HG03066 (cell line): ENCODE data around the gene PEX5.

Experiments
- ATAC-seq: cut with Tn5 transposase; IDR thresholded peaks from one replicate; pipeline ENCODE4 v1.9.1; 2021; ENCODE audit warnings: low read depth; ENCODE audit not compliant: unreplicated experiment

PEX5 gene

GRCh38 chr12:7189398-7190267 lies at the start of gene PEX5:
TSS of gene PEX5 (plus strand) at chr12:7189686. CDS start at chr12:7190378, 692 bp downstream.
- peak; percentile 95 for ATAC-seq

- no peak for ATAC-seq
Measured at GRCh38 chr12:7141351-7142005, 48.0 kb upstream of the PEX5 start.

GRCh38 chr12:7142056-7142644 lies 47.3 kb upstream of the PEX5 start:
- ATAC-seq, result no peak

- no peak for ATAC-seq
Measured at GRCh38 chr12:7142809-7143465, 46.5 kb upstream of the PEX5 start.

DNA sequence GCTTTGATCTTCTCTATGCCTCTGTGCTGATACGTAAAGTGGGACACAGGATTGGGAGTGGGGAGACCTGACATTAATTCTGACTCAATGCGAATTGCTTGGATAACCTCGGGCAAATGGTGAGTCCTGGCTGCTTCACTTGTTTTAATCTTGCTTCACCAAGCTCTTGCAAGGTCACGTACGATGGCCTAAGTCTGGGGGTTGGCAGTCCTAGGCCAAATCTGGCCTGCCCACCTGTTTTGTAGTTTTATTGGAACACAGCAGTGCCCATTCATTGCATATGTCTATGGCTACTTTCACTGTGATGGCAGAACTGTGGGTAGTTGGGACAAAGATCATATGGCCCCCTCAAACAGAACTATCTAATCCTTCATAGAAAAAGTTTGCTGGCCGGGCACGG lies 45.9 kb upstream of the PEX5 start:
- ATAC-seq, result no peak

DNA sequence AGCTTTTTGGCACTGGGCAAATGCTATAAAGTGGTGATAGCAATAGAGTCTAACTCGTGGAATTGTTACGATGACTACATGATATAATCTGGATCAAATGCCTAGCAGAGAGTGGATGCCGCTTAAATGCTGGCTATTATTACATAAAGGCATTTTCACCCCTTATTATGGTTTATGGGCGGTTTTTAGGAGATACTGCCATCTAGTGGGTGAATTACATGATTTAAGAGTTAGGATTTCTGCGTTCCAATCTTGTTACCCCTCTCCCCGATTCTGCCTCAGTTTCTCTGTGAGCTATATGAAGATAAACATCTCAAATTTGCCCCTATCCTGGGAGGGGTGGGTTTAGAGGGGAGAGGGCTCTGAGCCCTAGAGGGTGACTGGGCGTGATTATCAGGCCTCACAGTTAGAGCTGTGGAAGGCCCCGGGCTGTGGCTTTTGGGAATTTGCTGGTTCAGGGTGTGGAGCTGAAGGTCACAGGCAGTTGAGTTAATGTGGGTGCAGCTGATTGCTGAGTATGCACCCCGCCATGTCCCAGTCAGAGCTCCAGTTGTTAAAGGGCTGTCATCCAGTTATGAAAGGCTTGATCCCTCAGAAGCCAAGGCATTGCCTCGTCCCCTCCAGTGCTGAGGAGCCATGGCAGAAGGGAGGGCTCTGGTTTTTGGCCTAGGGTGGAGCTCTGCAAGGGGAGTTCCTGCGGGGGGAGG lies 44.9 kb upstream of the PEX5 start:
- no peak for ATAC-seq

GRCh38 chr12:7145671-7146070 lies 43.8 kb upstream of the PEX5 start:
- no peak for ATAC-seq

DNA sequence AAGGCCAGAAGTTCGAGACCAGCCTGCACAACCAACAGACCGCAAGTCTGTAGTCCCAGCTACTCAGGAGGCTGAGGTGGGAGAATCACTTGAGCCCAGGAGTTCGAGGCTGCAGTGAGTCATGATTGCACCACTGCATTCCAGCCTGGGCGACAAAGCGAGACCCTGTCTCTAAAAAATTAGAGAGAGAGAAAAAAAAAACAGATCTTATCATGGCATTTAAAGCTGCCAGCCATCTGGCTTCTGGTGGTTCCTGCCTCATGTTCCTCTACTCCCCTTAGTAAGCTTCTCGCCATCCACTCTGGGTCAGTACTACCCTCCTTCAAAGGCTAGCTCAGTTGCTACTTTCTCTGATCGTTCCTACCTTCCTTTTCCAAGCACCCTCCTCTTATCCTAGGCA lies 43.3 kb upstream of the PEX5 start:
- ATAC-seq, result no peak

DNA sequence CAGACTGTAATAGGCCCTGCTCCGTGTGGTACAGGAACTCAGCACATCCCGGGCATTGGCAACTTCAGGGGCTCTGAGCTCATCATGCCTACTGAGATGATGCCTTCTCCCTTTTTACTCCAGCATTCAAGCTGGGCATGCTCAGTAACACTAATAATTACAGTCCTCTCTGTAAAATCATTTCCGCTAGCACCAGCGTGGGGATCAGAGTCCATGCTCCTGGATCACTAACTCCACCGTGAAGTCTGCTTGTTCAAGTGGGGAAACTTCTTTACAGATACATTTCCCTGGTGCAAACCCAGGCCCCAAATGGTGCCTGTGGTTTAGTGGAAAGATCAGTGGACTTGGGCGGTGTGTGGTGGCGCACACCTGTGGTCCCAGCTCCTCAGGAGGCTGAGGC lies 42.6 kb upstream of the PEX5 start:
- no peak for ATAC-seq

DNA sequence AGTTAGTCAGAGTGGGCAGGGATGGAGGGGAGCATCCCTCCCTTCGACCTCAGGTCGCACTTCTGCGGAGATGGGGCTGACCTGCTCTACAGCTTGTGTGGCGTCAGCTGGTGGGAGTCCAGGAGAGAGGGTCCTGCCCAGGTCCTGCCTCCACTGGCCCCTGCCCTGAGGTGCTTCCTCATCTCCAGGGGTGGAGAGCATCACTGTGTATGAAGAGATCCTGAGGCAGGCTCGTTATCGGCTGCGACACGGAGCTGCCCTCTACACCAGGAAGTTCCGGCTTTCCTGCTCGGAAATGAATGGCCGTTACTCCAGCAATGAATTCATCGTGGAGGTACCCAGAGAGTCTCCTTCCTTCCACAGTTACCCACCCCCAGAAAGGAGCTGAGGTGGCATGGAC lies 39.1 kb upstream of the PEX5 start:
- no peak for ATAC-seq

DNA sequence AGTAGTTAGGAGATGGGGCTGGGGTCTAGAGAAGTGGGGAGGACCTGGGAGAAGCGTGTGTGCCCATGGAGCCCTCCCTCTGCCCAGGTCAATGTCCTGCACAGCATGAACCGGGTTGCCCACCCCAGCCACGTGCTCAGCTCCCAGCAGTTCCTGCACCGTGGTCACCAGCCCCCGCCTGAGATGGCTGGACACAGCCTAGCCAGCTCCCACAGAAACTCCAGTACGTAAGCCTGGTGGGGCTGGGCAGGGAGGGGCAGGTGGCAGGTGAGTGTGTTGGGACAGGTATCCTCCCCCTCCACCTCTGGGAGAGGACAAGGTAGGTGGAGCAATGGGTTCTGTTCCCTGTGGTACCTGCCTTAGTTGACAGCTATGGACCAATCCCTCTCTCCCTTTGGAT lies 38.6 kb upstream of the PEX5 start:
- ATAC-seq, result no peak

- no peak for ATAC-seq
Measured at GRCh38 chr12:7151532-7151931, 38.0 kb upstream of the PEX5 start.

DNA sequence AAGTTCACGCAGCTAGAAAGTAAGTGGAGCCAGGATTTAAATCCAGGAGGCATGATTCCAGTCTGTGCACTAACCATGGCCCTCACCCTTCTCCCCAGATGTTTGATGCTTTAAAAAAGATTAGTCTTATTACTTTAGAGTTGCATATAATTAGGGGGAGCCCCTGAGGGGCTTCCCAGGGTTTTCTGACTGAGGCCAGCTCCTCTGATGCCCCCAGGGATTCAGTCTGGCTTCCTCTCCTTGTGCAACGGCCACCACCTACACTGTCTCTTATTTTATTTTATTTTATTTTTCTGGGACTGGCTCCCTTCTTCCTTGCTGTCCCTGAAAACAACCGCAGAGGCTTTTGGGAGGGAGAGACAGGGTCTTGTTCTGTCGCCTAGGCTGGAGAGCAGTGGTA lies 36.7 kb upstream of the PEX5 start:
- ATAC-seq, result no peak

- no peak for ATAC-seq
Measured at GRCh38 chr12:7154042-7154441, 35.4 kb upstream of the PEX5 start.

GRCh38 chr12:7154901-7155470 lies 34.5 kb upstream of the PEX5 start:
- no peak for ATAC-seq

DNA sequence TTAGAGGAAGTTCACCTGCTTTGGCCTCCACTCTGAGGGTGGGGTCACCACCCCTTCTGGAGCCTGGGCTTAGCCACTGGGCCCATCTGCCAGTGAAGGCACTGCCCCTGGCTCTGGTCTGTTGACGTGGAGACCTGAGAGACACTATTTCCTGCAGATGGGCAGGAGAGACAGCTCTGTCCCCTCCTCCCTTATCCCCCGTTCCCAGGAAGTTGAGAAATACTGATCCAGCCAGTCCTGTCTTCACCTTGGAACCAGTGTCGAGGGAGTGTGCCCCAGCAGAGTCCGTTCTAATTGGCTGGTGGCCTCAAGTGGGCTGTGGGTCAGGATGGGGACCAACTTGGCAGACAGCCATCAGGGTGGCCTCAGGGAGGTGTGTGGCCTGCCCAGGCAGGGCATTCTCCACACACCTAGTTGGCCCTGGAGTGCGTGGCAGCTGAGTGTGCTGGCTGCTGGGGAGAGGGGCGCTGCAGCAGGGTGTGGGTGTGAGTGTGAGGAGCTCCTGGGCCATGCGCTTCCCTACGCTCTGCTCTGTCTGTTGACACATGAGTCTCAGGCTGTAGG lies 33.9 kb upstream of the PEX5 start:
- ATAC-seq, result no peak

- no peak for ATAC-seq
Measured at GRCh38 chr12:7156259-7157197, 33.0 kb upstream of the PEX5 start.

- no peak for ATAC-seq
Measured at GRCh38 chr12:7157391-7157790, 32.1 kb upstream of the PEX5 start.
